Measurements from ENCODE around the gene TLE1.

GRCh38 chr9:81609782-81610739 is 79.3 kb downstream of the TLE1 start:
- no peak for TF ChIP-seq CTCF (IDR thresholded peaks at IDR 0.05)
- TF ChIP-seq POLR2A (IDR thresholded peaks at IDR 0.05): no peak

Data from adrenal gland (tissue), 5 donors.